Measurements from ENCODE around the gene LHX3.
A peak's percentile ranks its signal among the peaks of the same experiment; 100 is the strongest.
"Not testable (repeated sequence)": the region's sequence is repeated elsewhere in the genome, so short reads cannot be mapped to it uniquely, and the experiment has no call there.

The LHX3 gene

DNA sequence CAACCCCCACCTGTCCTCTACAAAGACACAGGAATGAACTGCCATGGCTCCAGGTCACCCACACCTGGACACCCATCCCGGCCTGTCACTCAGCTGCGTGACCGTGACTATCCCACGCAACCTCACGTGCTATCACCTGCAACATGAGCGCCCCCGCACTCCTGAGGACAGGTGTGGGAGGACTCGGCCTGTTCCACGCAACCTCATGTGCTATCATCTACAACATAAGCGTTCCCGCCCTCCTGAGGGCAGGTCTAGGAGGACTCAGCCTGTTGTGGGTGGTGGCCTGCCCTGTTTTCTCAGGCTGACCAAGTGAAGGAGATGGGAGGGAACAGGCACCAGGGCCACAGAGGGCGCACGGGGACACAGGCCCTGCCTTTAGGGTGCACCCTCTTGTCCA, 36.6 kb upstream of the LHX3 start:
- no peak for DNase-seq

DNA sequence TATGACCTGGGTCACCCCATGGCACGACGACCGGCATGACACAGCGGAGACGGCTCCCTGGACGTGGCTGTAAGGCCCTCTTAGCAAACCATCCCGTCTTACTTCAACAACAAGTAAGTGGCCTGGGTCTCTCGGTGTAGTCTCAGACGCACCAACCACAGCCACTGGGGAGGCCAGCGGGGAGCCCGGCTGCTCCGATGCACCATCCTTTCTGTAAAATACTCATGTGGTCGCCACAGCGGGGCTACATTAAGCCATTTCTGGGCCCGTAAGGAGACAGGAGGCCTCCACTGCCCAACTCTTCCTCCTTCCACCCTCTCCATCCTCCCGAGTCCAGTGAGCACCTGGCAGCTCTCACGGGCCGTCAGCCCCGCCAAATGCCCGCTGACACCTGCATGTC, 36.0 kb upstream of the LHX3 start:
- no peak for DNase-seq

DNA sequence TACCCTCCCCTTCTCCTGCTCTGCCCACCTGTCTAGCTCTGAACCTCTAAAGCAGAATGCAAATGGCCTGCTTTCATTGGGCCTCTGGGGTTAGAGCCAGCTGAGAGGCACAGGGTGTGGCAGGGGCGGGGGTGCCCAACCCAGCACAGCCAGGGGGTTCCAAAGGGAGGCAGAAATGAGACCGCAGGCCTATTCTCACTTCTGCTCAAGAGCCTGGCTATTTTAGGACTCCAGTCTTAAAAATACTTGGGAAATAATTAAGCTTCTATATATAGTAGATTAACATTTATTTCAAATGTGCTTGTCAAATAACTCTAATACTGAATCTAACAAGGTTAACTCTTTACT, 35.0 kb upstream of the LHX3 start:
- no peak for DNase-seq

DNA sequence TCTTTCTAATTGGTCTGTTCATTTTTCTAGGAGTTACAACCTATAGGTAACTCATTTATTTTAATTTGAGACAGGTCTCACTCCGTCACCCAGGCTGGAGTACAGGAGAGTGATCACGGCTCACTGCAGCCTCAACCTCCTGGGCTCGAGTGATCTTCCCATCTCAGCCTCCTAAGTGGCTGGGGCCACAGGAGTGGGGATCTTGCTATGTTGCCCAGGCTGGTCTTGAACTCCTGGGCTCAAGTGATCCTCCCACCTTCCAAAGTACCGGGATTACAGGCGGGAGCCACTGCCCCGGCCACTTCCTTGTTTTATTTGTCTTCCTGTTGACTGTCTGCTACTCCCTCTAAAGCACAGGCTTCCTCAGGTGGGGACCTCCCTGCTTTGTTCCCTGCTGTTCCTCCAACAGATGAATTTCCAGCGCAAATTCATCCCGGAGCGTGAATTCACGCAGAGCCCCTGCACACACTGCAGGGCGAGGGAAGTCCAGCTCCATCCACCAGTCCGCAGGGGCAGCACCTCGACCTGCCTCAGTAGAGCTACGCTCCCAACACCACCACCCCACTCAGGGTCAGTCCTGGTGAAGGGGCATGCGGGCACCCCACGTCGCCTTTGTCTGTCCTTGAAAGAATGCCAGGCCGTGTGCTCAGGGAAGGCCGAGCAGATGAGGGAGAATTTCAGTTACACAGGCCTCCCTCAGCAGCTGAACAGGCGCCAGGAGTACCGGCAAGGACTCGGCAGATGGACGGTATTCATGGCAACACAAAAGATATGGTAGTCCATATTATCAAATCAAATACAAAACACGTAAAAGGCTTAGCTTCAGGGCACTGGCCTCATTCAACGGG, 34.4 kb upstream of the LHX3 start:
- no peak for DNase-seq

DNA sequence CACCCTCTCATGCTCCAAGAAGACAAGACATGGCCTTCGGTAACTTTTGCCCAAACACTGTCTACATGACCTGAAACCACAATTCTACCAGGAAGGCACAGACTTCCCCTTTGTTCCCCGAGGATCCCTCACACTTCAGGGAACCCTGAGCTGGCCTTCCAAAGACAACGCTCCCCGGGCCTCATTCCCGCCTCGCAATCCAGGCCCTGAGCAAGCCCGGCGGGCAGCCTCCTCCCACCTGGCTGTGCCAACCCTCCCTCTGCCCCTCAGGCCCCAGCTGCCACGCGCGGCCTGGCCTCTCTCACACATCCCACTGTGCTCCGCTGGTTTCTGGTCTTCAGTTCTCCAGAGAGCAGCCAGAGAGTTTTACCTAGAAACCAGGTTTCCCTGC, 33.4 kb upstream of the LHX3 start:
- DNase-seq, result no peak

DNA sequence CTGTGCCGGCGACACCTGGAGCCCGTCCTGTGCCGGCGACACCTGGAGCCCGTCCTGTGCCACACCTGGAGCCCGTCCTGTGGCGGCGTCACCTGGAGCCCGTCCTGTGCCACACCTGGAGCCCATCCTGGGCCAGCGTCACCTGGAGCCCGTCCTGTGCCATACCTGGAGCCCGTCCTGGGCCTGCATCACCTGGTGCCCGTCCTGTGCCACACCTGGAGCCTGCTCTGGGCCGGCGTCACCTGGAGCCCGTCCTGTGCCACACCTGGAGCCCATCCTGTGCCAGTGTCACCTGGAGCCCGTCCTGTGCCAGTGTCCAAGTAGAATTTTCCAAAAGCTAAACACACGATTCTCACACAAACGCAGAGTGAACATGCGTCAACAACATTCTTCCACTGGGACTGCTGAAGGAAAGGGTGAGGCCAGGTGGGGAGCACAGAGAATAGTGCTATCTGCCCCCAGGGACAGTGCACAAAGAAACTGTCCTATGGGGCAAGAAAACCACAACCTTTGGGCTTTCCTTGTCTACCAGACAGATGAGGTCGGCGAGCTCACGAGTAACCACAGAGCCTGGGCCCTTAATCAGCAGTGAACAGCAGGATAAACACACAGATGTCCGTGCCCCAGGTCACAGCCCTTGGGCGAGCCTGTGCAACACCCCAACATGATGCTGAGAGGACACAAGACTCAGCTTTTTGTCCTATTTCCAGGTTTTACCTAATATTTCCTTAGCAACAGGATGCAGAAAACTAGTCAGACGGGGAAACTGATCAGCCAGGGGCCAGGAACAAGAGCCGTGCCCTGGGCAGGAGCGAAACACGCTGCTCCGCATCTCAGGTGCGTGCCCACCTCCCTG, 32.8 kb upstream of the LHX3 start:
- DNase-seq, result no peak

DNA sequence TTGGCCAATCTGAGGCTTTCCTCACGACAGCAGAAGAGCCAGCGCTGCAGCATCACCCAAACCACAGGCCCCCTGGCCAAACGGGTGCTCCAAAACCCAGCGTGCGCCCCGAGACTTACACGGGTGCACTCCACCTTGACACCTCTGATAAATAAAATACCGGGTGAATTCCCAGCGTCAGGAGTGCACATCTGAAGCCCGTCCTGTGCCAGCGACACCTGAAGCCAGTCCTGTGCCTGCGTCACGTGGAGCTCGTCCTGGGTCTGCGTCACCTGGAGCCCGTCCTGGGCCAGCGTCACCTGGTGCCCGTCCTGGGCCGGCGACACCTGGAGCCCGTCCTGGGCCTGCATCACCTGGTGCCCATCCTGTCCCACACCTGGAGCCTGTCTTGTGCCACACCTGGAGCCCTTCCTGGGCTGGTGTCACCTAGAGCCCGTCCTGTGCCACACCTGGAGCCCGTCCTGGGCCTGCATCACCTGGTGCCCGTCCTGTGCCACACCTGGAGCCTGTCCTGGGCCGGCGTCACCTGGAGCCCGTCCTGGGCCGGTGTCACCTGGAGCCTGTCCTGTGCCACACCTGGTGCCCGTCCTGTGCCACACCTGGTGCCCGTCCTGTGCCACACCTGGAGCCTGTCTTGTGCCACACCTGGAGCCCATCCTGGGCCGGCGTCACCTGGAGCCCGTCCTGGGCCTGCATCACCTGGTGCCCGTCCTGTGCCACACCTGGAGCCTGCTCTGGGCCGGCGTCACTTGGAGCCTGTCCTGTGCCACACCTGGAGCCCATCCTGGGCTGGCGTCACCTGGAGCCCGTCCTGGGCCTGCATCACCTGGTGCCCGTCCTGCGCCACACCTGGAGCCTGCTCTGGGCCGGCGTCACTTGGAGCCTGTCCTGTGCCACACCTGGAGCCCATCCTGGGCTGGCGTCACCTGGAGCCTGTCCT, 31.8 kb upstream of the LHX3 start:
- DNase-seq, result not testable (repeated sequence)

DNA sequence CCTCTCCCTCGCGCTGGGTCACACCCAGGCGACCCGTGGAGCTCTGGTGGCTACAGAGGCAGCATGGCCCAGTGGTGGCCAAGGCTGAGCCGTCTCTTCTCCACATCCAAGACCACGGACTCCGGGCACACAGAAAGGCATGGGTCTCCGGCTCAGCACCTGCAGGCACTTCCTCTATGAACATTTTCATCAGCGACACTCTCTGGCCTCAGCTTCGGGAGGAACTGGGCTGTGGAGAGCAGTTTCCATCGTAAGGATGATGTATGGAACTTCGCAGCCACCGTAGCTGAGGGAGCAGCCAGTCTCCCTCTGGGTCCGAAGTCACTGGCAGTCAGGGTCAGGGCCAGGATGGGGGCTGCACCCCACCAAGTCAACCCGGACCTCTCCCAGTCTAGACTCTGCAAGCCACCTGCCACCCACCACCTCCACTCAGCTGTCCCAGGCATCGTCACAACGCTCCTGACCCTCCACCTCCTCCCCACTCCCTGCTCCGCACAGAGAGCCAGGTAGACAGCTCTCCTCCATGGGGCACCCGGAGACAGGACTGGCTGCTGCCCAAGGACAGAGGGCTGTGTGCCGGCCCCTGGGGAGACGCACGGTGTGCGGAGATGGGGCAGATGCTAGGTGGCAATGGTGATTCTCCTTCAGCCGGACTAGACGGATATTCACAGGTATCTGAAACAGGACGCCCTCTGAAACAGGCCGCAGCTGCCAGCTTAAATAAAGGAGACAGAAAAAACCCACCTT, 31.0 kb upstream of the LHX3 start:
- DNase-seq, result no peak

DNA sequence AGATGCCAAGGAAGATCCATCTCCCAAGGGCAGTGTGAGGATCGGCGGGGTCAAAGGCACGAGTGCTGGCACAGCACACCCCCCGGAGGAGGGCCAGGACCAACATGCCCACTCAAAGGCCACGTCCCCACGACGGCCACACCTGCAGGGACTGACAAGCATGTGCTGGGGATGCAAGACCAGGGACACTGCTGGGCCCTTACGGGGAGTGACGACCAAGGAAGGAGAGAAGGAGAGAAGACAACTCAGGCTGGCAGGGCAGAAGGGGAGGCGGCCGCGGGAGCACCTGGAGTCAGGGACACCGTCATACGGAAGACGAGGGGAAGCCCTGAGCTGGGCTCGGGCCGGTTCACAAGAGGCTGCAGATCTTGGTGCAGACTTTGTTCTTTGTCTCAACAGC, 30.2 kb upstream of the LHX3 start:
- no peak for DNase-seq

DNA sequence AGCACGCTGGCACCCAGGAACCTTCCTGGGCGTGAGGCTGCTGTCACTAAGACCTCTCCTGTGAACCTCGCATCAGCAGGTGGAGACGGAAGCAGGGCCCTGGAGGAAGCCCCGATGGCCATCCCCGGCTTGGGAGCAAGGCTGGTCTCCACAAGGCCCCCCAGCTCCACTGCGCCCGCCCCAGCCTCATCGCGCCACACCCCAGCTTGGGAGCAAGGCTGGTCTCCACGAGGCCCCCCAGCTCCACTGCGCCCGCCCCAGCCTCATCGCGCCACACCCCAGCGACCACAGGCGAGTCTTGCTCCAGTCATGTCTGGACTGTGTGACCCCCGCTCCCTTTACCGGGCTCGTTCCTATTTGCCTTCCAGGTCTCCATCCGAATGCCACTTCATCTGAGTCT, 29.7 kb upstream of the LHX3 start:
- no peak for DNase-seq

DNA sequence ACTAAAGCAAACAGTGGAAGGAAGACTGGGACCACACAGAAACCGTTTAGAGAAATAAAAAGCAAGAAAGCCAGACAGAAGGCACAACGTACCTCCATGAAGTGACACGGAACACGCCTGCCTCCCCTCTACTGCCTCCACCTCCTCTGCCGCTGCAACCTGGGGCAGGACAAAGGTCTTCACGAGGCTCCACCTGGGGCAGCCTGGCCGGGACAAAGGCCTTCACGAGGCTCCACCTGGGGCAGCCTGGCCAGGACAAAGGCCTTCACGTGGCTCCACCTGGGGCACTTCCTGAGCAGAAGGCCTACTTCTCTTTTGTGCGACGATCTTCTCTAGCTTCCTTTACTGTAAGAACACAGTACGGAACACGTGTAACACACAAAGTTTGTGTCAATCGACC, 28.9 kb upstream of the LHX3 start:
- no peak for DNase-seq

DNA sequence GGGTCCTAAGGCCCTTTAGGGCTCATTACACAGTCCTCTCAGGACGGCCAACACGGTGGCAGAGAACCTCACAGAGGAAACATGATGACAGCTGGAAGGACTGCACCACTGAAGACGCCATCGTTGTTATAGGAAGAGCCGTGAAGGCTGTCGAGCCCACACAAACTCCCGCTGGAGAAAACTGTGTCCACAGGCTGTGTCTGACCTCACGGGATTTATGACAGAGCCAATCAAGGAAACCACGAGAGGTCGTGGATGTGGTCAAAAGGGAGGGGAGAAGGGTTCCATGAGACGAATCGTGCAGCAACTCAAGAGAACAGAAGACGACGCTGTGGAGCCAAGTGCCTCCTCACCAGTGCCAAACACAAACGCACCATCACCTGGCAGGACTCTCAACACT, 28.5 kb upstream of the LHX3 start:
- no peak for DNase-seq

DNA sequence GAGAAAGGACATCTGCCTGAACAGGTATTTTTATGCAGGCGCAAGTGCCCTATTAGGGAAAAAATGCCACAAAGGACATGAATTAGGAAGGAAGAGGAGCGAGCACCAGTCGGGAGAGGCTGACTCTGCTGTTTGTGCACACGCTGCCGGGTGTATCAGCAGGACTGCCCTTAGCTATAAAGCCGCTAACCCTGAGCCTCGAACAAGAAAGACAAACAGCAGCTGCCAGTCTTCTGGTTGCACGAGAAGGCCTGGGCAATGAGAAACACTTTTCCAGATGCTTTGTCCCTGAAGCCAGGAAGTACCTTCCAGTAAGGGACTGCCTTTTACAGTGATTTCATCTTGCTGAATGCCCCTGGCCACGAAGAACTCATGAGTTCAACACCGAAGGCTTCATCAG, 28.0 kb upstream of the LHX3 start:
- DNase-seq, result no peak

DNA sequence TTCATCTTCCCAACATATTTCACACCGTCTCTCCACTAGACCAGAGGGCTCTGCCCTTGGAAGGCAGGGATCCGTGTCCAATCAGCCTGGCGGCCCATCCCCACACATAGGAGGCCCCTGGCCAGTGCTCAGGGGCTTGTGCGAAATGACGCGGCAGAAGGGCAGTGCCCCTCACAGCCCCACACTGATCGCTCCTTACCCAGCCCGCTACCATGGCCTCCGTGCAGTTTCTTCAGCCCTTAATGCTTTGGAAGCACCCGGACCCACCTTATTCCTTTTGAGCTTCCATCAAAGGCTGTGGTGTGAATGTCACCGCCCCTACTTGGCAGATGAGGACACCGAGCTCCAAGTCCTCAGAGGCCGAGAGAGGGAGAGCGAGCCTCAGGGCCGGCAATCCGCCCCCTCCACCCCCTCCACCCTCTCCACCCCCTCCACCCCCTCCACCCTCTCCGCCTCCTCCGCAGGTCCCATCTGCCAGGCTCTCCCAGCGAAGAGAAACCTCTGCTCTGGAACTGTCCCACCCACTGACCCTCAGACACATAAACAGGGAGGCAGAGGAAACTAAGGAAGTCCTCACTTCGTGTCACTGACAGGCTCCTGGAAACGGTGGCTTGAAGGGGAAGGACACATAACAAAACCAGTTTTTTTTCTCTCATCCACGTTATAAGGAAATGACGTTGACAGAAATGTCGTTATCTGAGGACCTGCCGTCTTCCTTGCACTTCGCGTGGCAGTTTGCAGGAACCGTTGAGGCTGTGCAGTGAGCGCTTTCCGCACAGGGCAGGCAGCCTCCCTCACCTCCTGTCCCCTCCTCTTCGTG, 26.8 kb upstream of the LHX3 start:
- DNase-seq, result peak; percentile 29

DNA sequence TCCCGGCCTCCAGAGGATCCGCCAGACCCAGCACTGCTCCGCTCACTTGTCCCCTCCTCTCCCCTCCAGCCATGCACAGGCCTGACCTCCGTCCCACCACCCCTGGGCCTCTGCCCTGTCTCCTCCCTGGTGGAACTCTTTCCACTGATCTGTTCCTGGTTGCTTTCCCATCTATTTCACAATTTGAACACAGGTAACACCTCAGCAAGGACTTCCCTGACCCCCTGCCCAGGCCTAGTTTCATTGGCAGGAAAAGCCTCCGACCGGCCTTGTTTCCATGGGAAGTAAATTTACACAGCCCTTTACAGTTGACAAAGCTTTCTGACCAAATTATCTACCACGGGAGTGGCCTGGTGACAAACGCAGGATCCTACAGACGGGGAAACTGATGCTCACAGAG, 25.8 kb upstream of the LHX3 start:
- DNase-seq, result no peak

DNA sequence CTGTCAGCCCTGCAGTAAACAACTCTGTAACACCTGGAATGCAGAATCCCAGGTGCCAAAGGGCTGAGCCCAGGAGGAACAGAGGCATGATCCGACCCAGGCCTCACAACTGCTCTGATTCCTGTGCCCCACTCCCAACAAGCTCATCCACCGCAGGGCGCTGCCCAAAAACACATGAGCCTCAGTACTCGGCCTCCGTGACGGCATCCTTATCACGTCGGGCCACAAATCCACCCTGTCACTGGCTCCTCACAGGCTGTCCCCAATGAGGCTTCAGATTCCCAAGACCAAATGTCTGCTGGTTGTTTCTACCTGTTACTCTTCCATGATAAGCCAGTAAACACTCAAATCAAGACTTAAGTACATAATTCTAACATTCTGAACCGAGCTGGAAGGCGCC, 25.4 kb upstream of the LHX3 start:
- no peak for DNase-seq

DNA sequence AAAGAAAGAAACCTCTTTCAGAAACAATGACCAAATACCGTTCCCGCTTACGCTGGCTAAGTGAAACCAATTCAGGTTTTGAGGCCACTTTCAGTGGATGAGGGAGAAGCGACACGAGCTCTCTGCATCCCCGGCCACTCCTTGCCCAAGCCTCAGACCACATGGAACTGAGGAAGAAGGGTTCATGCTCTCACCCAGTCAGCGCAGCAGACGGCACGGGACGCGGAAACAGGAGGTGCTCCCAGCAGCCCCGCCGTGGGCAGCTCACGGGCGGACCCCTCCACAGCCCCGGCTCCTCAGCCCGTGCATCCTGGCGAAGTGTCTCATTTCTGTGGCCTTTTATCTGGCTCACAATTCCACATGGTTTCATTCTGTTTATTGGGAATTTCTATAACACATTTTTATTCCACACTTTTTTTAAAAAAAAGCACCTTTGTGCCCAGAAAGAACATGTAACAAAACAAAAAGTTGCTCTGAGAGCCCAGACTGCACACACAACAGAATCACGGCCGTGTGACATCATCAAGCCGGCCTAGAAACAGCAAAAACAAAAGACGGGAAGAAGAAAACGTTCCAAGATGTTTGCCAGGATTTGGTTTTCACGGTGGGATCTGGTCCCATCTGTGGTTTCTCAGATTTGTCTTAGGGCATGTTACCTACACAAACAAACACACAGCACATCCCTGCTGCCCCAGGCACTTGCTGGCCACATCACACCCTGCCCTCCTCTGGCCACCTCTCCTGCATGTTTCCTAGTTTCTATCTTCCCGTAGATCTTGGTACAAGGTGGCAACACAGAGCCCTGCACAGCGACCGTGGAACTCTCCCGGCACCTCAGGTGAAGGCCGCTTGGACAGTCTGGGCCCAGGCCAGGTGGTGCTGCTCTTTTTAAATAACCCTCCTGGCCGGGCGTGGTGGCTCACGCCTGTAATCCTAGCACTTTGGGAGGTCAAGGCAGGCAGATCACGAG, 24.5 kb upstream of the LHX3 start:
- no peak for DNase-seq

DNA sequence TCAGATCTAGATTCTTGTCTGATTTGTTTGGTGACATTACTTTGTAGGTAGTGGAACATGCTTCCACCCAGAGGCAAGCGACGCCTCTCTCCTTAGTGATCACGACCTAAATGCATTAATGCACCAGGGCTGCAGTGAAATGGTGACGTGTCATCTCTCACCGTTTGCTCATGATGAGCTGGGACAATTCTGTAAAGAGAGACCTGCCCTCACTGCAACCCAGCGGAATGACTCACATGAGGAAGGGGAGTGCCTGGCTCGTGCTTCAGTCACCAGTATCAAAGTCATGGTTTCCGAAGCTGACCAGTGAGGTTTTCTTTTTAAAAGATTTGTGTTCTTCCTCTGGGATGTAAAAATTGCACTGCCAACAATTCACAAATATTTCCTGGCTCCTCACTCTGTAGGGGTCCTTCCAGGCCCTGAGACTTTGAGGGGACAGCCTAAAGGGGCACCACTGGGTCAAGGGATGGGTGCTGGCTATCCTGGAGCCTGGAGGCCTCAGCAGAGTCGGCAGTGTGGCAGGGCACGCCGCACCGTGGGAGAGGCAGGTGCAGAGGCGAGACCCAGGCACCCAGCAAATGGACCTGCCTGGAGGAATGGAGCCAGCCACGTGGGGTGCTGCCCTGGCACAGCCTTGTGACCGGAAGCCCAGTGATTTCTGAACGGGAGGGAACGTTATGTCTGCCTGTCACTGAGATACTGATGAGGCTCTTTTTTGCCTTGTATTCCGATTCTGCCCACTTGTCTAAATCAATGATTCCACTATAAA, 23.4 kb upstream of the LHX3 start:
- no peak for DNase-seq

DNA sequence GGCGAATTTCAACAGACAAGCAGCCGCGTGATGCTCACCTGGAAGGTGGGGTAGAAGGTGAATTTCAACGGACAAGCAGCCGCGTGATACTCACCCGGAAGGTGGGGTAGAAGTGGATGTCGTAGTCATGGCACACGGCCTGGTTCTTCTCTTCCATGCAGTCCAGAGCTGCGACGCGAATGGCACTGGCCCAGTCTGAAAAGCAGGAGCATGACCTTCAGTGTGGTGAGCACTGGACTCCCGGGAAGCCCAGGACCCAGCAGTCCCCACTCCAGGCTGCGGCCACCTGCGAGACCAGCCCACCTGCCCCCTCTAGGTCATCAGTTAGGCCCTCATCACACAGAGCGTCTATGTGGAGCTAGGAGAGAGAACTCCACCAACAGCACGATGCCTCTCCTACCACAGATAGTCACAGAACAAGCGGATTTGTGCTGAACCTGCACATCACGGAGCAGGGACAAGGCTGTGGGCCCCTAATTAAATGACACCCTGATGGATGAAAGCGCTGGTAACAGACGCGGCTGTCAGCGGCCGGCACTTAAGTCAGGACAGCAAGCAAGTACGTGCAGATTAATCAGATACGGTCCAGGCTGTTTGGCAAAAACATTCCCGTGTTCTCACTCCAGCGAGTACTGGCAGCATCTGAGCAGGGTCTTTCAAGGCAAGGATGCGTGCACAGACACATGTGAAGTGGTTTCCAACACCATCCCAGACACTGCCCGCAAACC, 21.9 kb upstream of the LHX3 start:
- DNase-seq, result no peak

Measured in CD4-positive, alpha-beta T cell treated with Interleukin-6 for 4 hours (primary cell).